NCI-H774 (cell line): Measurements from ENCODE around the gene SLC2A8.

ENCODE experiments used
- DNase-seq: peaks from one replicate; lab custom pipeline; 2025; lab: John Stamatoyannopoulos, UW

The SLC2A8 gene

GRCh38 chr9:127382541-127382940 lies 14.4 kb upstream of the SLC2A8 start:
- no peak for DNase-seq

DNA sequence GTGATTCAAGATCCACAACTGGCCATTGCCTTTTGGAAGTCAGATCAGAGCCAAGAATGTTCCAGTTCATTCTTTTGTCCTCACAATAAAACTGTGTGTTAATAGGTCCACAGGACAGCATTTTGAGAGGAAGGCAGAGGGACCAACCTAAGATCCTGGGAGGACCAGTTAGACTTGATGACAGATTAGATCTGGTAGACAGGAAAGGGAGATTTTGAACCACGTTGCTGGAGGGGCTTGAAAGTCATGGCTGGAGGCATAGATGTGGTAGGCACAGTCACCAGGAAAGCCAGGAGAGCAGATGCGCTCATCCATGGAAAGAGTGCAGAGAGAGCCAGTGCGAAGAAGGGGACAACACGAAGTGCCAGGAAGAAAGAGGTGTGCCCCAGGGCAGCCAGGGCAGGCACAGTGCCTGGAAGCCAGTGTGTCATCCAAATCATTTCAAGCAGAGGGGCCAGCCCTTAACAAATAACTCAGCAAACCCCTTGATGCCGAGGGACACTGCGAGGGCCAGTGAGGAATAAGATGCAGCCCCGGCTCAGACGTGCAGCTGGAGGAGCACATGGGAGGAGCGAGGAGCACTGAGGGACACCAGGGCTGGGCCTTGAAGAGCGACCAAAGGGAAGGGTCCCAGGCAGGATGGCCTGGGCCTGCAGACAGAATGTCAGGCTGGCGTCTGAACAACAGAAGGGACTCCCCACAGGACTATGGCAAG lies 12.8 kb upstream of the SLC2A8 start:
- no peak for DNase-seq

DNA sequence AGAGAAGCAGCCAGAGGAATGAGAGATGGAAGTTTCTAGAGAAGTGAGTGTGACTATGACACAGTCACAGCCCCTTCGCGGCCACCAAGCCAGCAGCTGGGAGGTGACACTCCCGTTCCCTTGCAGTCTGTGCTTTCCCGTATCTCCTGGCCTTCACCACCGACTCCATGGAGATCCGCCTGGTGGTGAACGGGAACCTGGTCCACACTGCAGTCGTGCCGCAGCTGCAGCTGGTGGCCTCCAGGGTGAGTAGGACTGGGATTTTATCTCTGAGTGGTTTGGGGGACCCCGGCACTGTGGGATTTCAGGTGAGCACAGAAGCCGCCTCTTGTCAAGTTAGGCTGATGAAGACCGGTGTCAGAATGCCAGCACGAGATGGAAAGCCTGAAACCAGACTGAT lies 12.1 kb upstream of the SLC2A8 start:
- DNase-seq, result no peak

DNA sequence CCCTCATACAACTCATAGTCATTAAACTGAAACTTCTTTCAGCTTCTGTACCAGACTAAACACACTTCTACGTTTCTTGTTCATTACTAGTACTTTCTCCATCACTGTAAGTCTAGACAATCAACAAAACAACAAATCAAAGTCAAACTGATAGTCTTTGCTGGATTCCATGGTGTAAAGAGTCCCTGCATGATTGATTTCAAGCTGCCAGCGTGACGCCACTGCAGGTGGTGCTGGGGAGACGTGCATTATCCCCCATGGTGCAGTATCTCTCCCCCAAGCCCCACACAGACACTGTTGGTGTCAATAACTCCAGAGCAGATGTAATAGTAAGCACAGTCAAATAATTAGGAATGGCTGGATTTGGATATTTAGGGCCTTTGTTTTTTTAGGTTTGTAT lies 10.7 kb upstream of the SLC2A8 start:
- no peak for DNase-seq

GRCh38 chr9:127386981-127387380 lies 10.0 kb upstream of the SLC2A8 start:
- DNase-seq, result no peak

DNA sequence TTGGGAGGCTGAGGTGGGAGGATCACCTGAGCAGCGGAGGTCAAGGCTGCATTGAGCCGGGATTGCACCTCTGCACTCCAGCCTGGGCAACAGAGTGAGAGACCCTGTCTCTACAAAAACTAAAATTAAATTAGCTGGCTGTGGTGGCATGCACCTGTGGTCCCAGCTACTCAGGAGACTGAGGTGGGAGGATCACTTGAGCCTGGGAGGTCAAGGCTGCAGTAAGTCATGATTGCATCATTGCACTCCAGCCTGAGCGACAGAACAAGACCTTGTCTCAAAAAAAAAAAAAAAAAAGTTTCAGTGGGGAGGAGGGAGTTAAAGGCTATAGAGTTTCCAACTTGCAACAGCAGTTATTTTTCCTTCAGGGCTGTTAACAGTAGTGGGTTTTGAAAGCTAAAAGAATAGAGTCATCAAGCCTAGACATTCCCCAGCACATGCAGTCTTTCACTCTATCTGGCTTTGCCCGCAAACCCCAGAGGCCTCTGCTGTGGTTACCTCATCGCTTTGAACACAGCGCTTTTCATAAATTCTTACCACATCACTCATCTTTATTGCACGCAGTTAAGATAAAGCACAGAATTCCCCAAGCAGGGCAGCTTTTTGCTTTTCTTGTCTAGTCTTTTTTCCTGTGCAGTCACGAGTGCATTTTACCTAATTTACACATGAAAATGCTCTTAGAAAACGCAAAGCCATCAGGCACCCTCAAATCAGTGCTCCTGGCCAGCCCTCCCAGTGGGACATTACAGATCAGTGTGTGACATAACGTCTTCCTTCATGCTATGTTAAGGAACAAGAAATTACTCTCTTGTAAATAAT lies 8.7 kb upstream of the SLC2A8 start:
- DNase-seq, result no peak

GRCh38 chr9:127388856-127389238 lies 8.1 kb upstream of the SLC2A8 start:
- DNase-seq, result no peak

DNA sequence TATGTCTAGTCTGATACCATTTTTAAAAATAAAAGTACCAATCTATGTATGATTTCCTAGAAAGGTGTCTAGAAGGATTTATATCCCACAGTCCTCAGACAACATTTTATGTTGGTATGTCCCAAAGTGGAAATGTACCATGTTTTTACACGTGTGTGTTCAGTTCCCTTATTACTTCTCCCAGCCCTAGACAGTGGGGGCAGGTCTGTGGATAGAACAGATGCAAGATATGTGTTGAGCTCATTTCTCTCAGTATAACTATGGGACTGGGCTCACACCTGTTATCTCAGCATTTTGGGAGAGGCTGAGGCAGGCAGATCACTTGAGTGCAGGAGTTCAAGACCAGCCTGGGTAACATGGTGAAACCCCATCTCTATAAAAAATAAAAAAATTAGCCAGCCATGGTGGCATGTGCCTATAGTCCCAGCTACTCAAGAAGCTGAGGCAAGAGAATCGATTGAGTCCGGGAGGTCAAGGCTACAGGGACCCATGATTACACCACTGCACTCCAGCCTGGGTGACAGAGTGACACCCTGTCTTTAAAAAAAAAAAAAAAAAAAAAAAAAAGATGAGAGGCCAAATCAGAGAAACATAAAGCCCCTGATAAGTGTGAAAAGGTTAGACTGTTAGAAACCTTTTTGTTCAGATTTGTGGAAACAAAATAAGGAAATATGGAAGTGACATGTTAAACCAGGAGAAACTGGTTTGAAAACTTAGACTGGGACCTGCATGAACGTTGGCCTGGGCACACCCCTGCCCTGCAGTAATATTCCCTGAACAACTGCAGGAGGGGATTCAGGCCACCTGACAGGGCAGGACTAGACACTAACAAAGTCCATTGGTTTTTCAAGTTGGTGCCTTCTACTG lies 7.4 kb upstream of the SLC2A8 start:
- no peak for DNase-seq

GRCh38 chr9:127390248-127390545 lies 6.8 kb upstream of the SLC2A8 start:
- DNase-seq, result no peak

GRCh38 chr9:127390563-127390962 lies 6.4 kb upstream of the SLC2A8 start:
- no peak for DNase-seq

- no peak for DNase-seq
Observed at GRCh38 chr9:127392166-127392565, 4.8 kb upstream of the SLC2A8 start.

DNA sequence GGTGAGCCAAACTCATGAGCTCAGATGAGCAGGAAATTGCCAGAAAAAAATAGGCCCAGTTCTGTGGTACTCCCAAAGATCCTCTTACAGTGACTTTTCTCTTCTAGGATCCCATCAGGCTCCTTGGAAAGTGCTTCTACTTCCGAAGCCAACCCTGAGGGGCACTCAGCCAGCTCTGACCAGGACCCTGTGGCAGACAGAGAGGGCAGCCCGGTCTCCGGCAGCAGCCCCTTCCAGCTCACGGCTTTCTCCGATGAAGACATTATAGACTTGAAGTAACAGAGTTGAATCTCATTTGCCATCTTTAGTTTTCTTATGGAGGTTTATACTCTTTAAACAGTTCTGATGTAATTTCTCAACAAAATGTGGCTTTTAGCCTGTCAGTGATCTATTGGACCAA lies 4.0 kb upstream of the SLC2A8 start:
- DNase-seq, result no peak

- DNase-seq, result no peak
Observed at GRCh38 chr9:127393645-127394044, 3.3 kb upstream of the SLC2A8 start.

GRCh38 chr9:127395497-127396252 lies 1.3 kb upstream of the SLC2A8 start:
- DNase-seq, result no peak

DNA sequence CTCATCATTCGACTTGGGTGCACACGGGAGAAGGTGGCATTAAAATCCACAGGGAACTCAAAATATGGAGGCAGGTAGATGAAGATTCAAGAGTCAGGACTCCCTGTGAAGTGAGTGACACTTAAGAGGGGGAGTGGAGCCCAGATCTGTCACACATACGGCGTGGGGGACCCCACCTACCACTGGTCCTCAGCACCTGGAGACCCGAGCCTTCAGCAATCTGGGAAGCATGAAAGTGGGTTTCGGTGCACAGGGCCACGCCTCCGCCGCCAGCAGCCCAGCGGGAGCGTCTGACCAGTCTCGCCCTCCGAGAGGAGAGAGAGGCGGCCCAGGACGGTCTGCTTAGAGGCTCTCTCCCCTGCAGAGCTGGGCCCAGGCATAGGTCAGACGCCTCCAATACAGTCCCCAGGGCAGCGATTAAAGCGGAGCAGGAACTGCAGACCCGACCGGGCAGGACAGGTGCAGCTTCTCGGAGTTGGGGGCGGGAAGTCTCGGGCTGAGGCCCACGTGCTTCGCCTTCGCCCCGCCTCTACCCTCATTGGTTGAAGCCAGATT lies 639 bp upstream of the SLC2A8 start:
- no peak for DNase-seq

GRCh38 chr9:127397646-127398274 lies 791 bp downstream of the SLC2A8 start:
- DNase-seq, result no peak

- no peak for DNase-seq
Observed at GRCh38 chr9:127398275-127398647, 1.3 kb downstream of the SLC2A8 start.

DNA sequence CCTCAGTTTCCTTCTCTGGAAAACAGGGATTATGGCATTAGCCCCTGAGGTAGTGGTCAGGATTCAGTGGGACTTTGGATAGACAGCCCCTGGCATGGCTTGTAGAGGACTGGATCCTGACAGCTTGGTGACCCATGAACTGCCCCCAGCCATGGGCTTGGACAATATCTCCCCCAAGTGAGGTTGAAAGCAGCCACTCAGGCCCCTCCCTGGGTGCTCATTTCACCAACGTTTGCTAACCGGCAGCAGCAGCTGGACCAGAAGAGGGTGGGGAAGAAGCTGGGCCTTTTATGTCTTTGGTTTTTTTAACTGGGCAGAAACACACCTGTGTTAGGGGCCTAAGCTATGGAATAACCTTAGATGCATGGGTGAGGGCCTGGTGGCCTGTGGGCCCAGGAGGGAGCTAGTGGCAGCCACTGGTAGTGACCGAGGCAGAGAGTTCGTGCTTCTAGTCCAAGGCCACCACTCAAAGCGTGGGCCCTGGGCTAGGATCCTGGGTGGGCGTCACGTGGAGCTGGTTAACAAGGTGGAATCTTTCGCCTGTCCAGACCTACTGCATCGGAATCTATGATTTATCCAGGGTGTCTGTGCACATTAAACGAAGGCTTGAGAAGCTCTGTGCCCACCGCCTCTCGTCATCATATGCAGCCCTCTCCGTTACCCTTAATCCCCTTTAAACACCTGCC lies 1.9 kb downstream of the SLC2A8 start:
- no peak for DNase-seq

DNA sequence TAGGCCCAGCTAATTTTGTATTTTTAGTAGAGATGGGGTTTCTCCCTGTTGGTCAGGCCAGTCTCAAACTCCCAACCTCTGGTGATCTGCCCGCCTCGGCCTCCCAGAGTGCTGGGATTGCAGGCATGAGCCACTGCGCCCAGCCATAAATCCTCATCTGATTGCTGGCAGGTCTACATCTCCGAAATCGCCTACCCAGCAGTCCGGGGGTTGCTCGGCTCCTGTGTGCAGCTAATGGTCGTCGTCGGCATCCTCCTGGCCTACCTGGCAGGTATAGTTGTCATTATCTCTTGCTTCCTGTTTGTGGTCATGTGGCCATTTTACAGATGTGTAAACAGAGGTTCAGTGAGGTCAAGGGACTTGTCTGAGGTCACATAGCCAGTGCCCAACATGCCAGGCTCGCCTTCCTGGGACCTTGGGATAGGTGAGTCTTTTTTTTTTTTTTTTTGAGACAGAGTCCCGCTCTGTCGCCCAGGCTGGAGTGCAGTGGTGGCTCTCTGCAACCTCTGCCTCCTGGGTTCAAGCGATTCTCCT lies 2.8 kb downstream of the SLC2A8 start:
- no peak for DNase-seq

- DNase-seq, result no peak
Observed at GRCh38 chr9:127402401-127403090, 5.6 kb downstream of the SLC2A8 start.
